ENCODE results near the gene SLFNL1.

DNA sequence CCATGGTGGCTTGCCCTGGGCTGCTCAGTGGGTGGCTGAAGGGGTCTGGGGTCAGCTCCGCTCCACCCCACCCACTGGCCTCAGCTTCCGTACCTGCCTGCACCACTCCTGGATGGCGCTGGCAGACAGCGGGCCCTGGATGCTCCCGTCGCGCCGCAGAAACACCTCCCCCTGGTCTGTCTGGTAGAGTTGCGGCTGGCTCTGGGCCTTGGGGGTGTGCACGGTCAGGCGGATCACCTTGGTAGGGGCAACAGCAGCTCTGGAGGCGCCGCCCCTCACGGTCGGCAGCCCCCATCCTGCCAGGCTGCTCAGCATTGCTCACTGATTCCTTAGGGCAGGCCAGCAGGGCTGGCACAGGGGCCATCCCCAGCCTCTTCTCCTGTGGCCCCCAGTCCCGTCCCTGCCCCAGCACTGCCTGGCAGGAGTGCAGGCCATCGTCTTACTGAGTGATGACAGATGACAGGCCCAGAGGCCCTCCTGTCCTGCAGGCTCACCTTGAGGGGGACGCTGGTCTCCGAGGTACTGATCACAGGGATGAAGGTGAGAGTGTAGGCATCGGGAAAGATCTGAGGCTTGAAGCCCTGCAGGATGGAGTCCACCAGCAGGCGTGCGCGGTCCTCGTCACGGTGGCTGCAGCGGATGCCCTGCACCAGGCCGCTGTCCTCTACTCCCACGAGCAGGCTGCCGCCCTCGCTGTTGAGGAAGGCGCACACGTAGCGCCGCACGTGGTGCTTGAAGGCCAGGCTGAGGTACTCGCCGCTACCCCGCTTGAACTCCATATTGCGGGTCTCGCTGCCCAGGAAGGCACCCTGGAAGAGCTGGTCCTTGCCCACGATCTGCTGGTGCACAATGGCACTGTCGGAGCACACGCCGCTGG, 4.1 kb downstream of the SLFNL1 start:
- TF ChIP-seq FOXM1 (IDR thresholded peaks at IDR 0.05; ENCODE audit: borderline replicate concordance) (no peak), BHLHE40 (IDR thresholded peaks at IDR 0.05; ENCODE audit: borderline replicate concordance) (no peak), FOXK2 (IDR thresholded peaks at IDR 0.05) (no peak), CTBP1 (IDR thresholded peaks at IDR 0.05; ENCODE audit: borderline replicate concordance) (no peak), SP1 (IDR thresholded peaks at IDR 0.05) (no peak), HDGF (IDR thresholded peaks at IDR 0.05; ENCODE audit: borderline replicate concordance) (no peak), NFRKB (IDR thresholded peaks at IDR 0.05) (no peak)

Measured in HEK293T (cell line).